ENCODE measurements around the gene NUP153.
"Not testable (repeated sequence)": the region's sequence is repeated elsewhere in the genome, so short reads cannot be mapped to it uniquely, and the experiment has no call there.

The NUP153 gene

DNA sequence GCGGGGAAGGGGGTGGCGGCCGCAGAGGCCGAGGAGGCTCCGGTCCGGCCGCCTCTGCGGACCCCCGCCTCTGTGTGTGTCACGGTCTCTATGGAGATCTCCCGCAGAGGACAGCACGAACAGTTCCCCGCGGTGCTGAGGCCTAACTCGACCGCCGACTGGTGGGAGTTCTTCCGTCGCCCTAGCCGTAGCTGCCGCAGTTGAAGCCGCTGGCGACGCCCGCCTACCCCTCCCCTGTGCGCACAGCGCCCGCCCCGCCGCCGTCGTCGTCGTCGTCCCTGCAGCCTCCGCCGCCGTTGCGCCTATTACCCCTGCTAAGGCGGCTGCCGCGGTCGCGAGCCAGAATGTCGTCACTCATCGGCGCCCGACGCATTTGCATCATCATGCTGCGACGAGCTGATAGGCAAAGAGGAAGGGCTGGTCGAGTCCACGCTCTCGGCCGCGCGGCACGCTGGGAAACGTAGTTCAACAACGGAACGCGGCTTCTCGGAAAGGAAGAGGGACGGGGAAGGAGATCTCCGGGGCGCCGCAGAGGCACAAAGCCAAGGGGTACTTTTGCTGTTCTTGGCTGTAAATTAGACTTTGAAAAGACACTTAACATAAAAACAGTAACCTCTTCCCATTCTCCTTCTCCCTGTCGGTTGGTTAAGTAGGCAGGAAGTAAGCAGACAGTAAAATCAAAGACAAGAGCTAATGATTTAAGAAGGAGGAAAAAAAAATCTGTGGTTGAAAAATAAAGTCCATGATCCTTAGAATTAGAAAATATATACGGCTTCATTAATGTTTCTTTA, at the start of gene NUP153:
NUP153 (minus strand) TSS at position 346 of the 791 bp plus-strand sequence. CDS start 538 bp downstream, outside the sequence.
- DNase-seq (ENCODE audit: low read depth in 1 of 2, low spot score in 1 of 2): peak; percentile 98 to 100

DNA sequence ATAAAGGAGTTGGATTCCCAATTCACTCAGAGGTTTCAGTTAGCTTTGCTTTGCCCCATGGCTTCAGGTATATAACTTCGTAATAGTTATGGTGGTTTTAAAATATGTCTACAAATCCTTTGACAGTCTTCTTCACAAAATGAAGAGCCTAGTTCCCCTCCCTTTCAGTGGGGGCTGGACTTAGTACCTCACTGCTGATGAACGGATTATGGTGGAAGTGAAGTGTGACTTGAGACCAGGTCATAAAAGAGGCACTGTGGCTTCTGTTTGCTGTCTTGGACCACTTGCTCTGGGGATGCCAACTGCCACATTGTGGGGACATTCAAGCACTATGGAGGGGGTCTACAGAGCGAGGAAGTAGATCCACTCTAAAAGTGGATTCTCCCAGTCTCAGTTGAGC, 47.5 kb upstream of the NUP153 start:
- no peak for DNase-seq (ENCODE audit: low read depth in 1 of 2, low spot score in 1 of 2)

DNA sequence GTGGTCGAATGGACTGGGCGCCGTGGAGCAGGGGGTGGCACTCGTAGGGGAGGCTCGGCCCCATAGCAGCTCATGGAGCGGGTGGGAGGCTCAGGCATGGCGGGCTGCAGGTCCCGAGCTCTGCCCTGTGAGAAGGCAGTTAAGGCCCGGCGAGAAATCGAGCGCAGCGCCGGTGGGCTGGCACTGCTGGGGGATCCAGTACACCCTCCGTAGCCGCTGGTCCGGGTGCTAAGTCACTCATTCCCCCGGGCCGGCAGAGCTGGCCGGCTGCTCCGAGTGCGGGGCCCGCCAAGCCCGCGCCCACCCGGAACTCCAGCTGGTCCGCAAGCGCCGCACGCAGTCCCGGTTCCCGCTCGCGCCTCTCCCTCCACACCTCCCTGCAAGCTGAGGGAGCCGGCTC, 38.6 kb upstream of the NUP153 start:
- DNase-seq (ENCODE audit: low read depth in 1 of 2, low spot score in 1 of 2): not testable (repeated sequence)

DNA sequence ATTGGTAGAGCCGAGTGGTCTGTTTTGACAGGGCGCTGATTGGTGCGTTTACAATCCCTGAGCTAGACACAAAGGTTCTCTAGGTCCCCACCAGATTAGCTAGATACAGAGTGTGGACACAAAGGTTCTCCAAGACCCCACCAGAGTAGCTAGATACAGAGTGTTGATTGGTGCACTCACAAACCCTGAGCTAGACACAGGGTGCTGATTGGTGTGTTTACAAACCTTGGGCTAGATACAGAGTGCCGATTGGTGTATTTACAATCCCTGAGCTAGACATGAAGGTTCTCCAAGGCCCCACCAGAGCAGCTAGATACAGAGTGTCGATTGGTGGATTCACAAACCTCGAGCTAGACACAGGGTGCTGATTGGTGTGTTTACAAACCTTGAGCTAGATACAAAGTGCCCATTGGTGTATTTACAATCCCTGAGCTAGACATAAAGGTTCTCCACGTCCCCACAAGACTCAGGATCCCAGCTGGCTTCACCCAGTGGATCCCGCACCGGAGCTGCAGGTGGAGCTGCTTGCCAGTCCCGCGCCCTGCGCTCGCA, 38.1 kb upstream of the NUP153 start:
- DNase-seq (ENCODE audit: low read depth in 1 of 2, low spot score in 1 of 2): not testable (repeated sequence)

DNA sequence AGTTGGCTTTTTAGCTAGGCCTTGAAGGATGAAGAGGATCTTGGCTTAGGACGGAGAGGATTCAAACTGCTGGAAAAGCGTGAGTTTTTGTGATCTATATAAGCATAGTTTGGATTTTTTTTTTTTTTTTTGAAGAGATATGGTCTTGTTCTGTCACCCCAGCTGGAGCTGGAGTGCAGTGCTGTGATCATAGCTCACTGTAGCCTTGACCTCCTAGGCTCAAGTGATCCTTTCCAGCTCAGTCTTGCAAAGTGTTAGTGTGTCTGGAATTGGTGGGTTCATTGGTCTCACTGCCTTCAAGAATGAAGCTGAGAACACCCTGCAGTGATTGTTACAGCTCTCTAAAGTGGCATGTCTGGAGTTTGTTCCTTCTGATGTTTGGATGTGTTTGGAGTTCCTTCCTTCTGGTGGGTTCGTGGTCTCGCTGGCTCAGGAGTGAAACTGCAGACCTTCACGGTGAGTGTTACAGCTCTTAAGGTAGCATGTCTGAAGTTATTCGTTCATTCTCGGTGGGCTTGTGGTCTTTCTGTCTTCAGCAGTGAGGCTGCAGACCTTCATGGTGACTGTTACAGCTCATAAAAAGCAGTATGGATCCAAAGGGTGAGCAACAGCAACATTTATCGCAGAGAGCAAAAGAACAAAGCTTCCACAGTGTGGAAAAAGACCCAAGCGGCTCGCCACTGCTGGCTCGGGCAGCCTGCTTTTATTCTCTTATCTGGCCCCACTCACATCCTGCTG, 37.5 kb upstream of the NUP153 start:
- no peak for DNase-seq (ENCODE audit: low read depth in 1 of 2, low spot score in 1 of 2)

DNA sequence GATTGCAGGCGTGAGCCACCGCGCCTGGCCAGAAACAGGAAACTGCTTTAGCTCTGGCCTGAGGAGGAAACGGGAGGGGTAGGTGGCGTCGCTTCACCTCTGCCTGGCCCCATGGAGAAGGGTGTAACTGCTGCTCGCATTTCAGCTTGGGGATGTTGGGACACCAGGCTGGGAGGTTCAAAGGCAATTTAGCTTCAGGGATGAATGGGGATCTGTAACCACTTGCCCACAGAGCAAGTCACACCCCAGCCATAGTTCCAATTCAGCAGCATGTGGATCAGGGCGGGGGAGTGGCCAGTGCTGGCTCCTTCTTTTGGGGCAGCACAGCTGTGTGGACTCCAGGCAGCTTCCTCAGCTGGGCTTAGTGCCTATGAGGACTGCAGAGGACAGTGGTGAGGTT, 34.8 kb upstream of the NUP153 start:
- DNase-seq (ENCODE audit: low read depth in 1 of 2, low spot score in 1 of 2): no peak

DNA sequence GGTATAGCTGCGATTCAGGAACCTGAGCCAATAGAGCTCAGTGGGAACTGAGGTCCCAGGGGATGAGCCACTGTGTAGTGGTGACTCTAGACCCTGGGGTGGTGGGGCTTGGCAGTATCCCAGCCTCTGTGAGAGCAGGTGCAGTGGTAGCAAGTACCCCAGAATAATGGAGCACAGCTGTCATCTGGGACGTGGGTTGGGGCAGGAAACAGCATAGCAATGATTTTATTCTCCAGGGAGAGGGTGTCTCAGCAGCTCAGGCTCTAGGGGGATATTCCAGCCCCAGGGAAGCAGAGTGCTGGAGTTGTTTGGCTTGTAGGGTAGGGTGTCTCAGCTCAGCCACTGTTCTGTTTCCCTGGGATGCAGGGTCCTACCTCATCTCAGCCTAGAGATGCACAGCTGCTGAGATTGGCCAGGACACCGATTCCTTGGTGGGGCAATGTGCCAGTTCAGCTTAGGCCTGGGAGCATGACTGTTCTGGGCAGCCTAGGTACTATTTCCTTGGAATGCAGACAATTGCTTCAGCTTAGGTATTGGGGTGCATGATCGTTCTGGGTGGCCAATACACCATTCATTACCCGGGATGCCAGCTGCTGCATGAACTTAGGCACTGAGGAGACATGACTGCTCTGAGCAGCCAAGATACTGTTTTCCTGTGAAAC, 34.0 kb upstream of the NUP153 start:
- no peak for DNase-seq (ENCODE audit: low read depth in 1 of 2, low spot score in 1 of 2)

DNA sequence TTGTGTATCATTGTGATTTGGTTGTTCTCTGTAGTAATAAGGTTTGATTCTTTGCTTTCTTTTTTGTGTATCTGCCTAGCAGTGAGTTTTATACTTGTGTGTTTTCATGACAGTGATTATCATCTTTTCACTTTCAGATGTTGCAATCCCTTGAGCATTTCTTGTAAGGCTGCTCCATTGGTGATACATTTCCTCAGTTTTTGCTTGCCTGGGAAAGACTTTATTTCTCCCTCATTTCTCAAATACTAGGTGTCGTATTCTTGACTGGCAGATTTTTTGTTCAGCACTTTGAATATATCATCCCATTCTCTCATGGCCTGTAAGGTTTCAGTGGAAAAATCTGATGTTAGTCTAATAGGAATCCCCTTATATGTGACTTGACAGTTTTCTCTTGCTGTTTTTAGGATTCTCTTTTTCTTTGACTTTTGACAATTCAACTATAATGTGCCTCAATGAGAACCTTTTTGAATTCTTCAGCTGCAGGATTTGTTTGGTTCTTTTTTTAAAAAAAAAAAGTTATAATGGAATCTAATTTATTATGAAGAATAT, 31.1 kb upstream of the NUP153 start:
- DNase-seq (ENCODE audit: low read depth in 1 of 2, low spot score in 1 of 2): no peak

DNA sequence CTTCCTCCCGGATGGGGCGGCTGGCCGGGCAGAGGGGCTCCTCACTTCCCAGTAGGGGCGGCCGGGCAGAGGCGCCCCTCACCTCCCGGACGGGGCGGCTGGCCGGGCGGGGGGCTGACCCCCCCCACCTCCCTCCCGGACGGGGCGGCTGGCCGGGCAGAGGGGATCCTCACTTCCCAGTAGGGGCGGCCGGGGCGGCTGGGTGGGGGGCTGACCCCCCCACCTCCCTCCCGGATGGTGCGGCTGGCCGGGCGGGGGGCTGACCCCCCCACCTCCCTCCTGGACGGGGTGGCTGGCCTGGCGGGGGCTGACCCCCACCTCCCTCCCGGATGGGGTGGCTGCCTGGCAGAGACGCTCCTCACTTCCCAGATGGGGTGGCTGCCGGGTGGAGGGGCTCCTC, 28.6 kb upstream of the NUP153 start:
- not testable (repeated sequence) for DNase-seq (ENCODE audit: low read depth in 1 of 2, low spot score in 1 of 2)

DNA sequence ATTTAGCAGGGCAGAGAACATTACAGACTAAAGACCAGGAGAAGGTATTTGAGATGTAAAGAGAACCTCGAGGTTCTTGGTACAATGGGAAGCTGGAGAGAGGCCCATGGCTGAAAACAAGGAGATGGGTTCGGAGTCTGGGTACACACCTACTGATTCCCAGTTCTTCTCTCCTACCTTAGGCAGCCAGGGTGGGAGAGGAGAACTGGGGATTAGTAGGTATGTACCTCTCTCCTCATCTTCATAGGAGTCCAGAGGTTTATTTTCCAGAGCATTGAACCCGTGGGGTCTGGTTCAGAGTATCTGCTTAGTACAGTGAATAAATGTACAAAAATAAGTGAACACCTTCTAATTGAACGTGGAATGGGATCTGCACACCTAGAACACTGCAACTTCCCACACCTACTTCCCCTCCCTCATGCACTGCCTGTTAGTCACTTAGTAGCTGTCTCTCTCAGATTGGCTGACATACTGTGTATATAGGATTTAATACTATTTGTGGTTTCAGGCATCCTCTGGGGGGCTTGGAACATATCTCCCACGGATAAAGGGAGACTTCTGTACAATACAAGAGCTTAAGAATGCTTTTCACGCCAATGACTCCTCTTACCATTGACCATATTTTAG, 23.5 kb upstream of the NUP153 start:
- no peak for DNase-seq (ENCODE audit: low read depth in 1 of 2, low spot score in 1 of 2)

DNA sequence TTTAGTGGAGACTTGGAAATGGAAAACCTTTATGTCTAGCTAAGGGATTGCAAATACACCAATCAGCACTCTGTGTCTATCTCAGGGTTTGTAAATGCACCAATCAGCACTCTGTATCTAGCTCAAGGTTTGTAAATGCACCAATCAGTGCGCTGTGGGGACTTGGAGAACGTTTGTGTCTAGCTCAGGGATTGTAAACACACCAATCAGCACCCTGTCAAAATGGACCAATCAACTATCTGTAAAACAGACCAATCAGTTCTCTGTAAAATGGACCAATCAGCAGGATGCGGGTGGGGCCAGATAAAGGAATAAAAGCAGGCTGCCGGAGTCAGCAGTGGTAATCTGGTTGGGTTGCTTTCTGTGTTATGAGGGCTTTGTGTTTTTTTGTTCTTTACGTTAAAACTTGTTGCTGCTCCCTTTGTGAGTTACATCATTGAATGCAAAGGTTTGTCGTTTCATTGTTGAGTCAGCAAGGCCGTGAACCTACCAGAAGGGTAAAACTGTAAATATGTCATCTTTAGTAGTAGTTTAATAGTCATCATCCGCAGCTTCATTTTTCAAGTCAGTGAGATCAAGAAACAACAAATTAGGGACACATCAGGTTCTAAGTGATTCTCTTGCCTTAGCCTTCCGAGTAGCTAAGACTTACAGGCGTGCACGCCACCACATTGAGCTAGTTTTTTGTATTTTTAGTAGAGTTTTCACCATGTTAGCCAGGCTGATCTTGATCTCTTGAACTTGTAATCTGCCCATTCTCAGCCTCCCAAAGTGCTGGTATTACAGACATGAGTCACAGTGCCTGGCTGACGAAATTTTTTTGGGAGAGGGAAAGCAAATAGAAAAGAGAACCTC, 22.7 kb upstream of the NUP153 start:
- DNase-seq (ENCODE audit: low read depth in 1 of 2, low spot score in 1 of 2): no peak

DNA sequence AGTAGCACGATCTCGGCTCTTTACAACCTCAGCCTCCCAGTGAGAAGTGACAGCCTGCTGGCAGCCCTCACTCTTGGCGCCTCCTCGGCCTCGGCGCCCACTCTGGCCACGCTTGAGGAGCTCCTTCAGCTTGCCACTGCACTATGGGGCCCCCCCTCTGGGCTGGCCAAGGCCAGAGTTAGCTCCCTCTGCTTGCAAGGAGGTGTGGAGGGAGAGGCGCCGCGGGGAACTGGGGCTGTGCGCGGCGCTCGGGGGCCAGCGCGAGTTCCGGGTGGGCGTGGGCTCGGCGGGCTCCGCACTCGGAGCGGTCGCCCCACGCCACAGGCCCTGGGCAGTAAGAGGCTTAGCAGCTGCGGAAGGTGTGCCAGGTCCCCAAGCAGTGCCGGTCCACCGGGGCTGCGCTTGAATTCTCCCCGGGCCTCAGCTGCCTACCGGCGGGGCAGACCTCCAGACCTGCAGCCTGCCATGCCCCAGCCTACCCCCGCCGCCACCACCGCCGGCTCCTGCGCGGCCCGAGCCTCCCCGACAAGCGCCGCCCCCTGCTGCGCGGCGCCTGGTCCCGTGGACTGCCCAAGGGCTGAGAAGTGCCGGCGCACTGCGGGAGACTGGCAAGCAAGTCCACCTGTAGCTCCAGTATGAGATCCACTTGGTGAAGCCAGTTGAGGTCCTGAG, 22.0 kb upstream of the NUP153 start:
- DNase-seq (ENCODE audit: low read depth in 1 of 2, low spot score in 1 of 2): no peak

DNA sequence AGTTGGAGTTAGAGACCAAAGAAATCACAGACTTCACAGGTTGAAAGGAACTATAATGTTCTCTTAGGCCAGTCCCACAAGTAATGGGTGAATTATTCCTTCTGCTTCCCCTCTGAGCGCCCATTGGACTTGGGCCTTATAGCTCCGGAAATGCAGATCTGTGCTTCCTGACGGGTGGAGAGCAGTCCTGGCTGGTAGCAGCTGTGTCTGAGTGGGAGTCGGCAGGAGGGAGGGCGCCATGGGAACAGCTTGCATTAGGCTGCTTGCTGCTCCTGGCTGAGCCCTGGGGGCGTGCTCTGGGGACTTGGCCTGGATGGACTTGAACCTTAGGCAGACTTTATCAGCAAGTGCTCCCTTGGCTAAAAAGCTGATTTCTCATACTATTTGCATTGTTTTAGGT, 18.4 kb upstream of the NUP153 start:
- no peak for DNase-seq (ENCODE audit: low read depth in 1 of 2, low spot score in 1 of 2)

DNA sequence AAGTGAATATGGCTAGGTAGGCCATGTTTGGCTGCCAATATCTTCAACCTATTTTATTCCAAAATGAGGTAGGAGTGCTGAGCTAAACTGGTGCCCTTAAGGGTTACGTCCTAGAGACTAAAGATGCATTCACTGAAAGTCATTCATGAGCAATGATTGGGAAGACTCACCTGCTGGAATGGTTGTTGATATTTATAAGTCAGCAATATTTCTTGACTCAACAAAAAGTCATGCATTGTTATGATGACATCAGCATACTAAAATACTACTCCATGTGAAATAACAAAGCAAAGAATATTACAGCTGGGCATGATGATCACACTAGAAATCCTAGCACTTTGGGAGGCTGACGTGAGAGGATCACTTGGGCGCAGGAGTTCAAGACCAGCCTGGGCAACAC, 17.6 kb upstream of the NUP153 start:
- no peak for DNase-seq (ENCODE audit: low read depth in 1 of 2, low spot score in 1 of 2)

DNA sequence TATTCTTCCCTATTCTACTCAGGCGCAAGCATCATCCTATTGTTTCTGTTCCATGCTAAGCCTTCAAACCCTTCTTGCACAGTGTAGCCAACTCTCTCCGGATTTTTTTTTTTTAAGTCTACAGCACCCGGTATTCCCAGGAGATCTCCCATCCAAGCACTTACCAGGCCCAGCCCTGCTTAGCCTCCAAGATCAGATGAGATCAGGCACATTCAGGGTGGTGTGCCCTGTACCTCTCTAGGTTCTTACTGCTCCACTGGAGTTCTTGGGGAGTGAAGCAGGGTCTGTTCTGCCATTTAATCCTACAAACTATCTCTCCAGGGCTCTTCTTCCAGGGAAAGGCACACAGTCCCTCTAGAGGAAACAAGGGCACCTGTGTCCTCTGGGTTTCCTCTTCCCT, 14.9 kb upstream of the NUP153 start:
- DNase-seq (ENCODE audit: low read depth in 1 of 2, low spot score in 1 of 2): no peak

DNA sequence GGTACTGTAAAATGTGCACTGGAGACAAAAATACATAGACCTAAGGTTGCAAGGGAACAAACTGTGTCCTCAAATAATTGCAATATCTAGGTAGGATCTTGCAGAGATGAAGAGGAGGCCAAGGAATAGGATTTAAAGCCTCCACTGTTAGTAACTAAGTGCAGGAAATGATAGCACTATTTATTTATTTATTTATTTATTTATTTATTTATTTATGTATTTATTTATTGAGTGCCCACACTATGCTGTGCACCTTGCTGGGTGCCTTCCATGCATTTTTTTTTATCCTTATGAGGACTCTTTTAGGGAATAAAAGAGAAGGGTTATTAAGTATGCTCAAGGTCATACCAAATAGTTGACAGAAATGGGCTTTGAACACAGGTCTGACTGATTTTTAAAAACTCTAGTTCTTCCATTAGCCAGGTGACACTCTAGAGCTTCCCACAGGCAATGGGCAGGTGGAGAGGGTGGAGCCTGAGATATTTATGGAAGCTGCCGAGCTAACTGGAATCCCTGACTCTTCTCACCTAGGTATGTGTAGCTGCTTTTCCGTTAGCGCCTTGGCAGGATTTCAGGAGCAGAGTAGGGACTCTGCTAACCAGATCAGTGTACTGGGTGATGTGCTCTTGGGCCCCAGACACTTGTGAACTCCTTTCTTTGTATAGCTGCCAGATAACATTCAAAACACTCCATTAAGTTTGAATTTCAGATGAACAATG, 12.8 kb upstream of the NUP153 start:
- DNase-seq (ENCODE audit: low read depth in 1 of 2, low spot score in 1 of 2): no peak

DNA sequence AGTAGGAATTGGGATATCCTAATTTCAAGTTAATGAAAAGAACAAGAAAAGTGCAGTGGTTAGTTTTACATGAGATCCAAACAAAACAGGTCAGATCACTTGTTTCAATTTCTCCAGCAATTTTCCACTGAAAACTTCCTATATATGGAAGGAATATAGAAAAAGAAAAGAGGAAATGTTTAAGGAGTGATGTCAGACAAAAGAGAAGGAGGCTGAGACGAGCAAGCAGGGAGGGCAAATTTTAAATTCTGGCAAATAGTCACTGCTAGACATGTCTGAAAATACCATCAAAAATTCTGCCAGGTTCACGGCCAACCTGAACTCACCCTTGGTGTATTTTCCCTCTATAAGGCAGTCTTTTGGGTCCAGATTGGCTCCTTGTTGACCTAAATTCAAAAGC, 9.5 kb upstream of the NUP153 start:
- no peak for DNase-seq (ENCODE audit: low read depth in 1 of 2, low spot score in 1 of 2)

DNA sequence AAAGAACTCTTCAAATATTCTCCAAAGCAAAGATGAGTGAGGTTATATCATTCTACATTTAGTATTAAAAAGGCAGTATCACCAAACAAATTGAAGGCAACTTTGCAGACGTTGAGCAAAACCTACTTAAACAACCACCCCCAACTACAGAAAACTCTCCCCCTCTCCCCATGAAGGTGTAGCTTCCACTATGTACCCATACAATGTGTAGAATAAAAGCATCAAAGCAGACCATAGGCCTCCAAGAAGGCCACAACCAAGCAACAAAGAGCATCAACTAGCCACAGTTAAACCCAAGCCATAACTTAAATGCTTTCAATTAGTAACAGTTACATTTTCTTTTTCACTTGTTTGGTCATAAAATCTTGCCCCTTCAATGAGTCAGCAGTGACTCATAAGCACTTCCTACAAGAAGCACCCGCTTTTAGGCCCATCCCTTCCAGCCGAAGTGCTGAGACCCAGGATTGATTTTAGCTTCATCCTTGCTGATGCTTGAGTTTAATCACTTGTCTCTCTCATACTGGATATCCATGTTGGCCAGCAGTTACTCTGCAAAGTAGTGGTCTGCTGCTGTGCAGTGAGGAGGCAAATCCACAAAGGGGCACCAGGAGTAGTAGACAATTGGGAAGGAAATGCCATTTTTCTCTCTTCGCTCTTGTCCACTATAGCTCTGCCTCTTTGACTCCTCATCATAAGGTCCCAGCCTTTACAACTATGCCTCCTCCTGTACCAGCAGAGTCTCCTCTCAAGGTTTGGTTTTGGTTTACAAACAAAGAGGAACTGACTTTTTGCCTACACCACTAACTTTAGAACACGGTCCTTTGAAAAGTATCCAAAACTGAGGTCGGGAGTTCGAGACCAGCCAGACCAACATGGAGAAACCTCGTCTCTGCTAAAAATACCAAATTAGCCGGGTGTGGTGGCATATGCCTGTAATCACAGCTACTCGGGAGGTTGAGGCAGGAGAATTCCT, 8.4 kb upstream of the NUP153 start:
- no peak for DNase-seq (ENCODE audit: low read depth in 1 of 2, low spot score in 1 of 2)
